ENCODE measurements around the gene CNN2.
A peak's percentile ranks its signal among the peaks of the same experiment; 100 is the strongest.
"Not testable (repeated sequence)": the region's sequence is repeated elsewhere in the genome, so short reads cannot be mapped to it uniquely, and the experiment has no call there.

Gene CNN2

DNA sequence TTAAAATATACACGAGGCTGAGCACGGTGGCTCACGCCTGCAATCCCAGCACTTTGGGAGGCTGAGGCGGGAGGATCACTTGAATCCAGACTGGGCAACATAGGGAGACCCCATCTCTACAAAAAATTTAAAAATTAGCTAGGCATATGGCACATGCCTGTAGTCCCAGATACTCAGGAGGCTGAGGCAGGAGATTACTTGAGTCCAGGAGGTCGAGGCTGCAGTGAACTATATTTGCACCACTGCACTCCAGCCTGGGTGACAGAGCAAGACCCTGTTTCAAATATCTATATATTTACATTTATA is 2.6 kb upstream of the CNN2 start:
- not testable (repeated sequence) for H3K27me3 ChIP-seq (ENCODE audit: control insufficient read depth in 1 of 2, insufficient read depth in 2 of 2, low read length in 2 of 2); H3K9ac ChIP-seq (ENCODE audit: low read length); H3K27ac ChIP-seq (ENCODE audit: low read depth, low read length); H3K4me3 ChIP-seq (ENCODE audit: low read depth in 1 of 2, low read length in 2 of 2); H3K36me3 ChIP-seq (ENCODE audit: insufficient read depth, low read length); H3K9me3 ChIP-seq (ENCODE audit: low read length)
- H3K4me1 ChIP-seq (ENCODE audit: insufficient read depth, low read length), result peaks cover 19% of the 10 kb centered on the region

GRCh38 chr19:1025080-1025479 is 1.3 kb upstream of the CNN2 start:
- not testable (repeated sequence) for H3K4me3 ChIP-seq (ENCODE audit: low read depth in 1 of 2, low read length in 2 of 2); H3K36me3 ChIP-seq (ENCODE audit: insufficient read depth, low read length); H3K9me3 ChIP-seq (ENCODE audit: low read length); H3K27me3 ChIP-seq (ENCODE audit: control insufficient read depth in 1 of 2, insufficient read depth in 2 of 2, low read length in 2 of 2); H3K9ac ChIP-seq (ENCODE audit: low read length); H3K27ac ChIP-seq (ENCODE audit: low read depth, low read length)
- peaks cover 15% of the 10 kb centered on the region for H3K4me1 ChIP-seq (ENCODE audit: insufficient read depth, low read length)

DNA sequence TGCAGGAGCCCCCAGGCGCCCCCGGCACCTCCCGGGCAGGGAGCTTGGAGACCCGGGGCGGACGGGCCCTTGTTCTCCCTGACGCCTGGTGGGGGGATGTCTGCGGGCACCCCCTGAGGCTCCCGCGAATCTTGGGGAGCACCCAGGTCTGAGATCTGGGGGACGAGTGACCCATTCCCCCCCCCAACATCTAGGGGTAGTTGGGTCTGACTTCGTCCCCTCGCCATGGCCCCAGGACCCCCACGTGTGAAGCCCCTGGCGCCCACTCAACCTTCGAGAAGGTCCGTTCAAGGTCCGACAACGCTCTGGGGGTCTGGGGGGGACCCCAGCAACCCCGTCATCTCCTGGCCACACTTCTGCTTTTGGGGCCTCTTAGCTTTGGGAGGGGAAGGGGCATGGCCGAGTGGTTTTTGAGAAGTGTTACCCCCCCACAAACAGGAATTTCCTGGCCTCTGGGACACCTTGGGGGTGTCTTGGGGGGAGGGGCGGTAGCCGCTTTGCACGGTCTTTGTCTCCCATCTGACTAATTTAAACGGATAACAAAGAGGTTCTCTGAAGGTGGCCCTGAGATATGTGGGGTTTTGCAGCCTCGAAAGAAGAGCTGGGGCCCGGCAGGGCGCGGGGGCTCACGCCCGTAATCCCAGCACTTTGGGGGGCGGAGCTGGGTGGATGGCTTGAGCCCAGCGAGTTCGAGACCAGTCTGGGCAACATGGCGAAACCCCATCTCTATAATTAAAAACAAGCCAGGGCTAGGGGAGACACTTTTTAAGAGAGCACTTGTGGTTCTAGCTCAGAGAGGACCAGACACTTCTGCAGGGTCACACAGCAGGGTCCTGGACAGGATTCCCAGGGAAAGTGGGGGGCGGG is 608 bp downstream of the CNN2 start:
- H3K27ac ChIP-seq (ENCODE audit: low read depth, low read length), result peak overlapping the region; percentile 99
- peaks cover 4% of the 10 kb centered on the region for H3K36me3 ChIP-seq (ENCODE audit: insufficient read depth, low read length)
- H3K27me3 ChIP-seq (ENCODE audit: control insufficient read depth in 1 of 2, insufficient read depth in 2 of 2, low read length in 2 of 2), result no peaks in the 10 kb centered on the region
- peak overlapping the region; percentile 59 for H3K9ac ChIP-seq (ENCODE audit: low read length)
- H3K4me1 ChIP-seq (ENCODE audit: insufficient read depth, low read length), result peaks cover 14% of the 10 kb centered on the region
- H3K4me3 ChIP-seq (ENCODE audit: low read depth in 1 of 2, low read length in 2 of 2), result peak overlapping the region; percentile 85 to 95
- no peaks in the 10 kb centered on the region for H3K9me3 ChIP-seq (ENCODE audit: low read length)

DNA sequence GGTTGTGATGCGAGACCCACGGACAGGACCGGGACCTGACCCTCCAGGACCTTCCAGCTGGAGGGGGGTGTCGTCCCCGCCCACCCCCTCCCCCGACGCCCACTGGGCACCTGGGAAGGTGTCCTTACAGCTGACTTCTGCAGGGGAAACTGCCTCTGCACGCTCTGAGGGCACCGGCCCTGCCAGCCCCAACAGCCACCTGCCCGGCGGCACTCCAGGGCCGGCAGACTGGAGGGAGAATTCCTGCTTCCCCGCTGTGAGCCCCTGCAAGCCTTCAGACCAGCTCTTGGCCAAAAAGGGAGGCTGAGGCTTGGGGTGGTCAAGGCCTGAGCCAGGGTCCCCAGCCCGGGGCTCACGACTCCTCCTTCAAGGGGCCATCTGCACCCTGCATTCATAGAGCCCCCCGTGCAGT is 1.2 kb downstream of the CNN2 start:
- H3K4me1 ChIP-seq (ENCODE audit: insufficient read depth, low read length), result peaks cover 14% of the 10 kb centered on the region
- H3K9me3 ChIP-seq (ENCODE audit: low read length), result no peaks in the 10 kb centered on the region
- peak overlapping the region; percentile 59 for H3K9ac ChIP-seq (ENCODE audit: low read length)
- H3K4me3 ChIP-seq (ENCODE audit: low read depth in 1 of 2, low read length in 2 of 2), result peak overlapping the region; percentile 85 to 95
- peak overlapping the region; percentile 99 for H3K27ac ChIP-seq (ENCODE audit: low read depth, low read length)
- no peaks in the 10 kb centered on the region for H3K27me3 ChIP-seq (ENCODE audit: control insufficient read depth in 1 of 2, insufficient read depth in 2 of 2, low read length in 2 of 2)
- H3K36me3 ChIP-seq (ENCODE audit: insufficient read depth, low read length), result peaks cover 11% of the 10 kb centered on the region

DNA sequence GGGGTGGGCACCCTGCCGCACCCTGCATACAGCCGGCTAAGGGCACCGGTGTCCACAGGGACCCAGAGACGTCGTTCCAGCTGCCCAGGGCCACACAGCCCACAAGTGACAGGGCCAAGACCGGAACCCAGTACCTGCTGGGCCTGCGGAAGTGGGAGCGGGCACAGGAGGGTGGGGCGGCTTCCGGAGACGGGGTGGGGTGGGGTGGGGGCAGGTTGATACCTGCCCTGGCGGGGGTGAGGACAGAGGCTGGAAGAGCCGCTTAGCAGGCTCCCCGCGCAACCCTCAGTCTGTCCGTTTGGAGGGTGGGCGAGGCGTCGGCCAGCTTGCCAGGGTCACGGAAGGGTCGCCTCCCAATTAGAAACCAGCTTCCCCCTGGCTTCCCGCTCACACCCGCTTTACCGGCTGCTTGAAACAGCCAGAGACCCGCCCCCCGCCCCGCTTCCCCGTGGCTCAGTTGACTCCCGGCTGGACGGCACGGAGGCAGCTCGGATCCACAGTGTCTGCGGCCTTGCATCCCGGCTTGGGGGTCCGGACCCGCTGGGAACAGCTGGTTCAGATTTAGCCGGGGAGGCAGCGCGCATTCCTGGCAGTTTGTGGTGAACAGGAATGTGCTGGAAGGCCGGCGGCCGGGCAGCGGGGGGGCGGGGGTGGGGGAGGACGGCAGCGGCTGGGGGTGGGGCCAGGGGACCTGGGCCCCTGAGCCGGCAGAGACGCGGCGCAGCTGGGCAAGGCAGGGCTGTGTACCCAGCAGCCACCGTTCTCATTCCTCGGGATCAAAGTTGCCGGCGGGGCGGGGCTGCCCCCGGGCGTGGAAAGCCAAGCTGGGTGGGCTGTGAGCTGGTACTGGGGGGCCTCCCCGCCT is 1.9 kb downstream of the CNN2 start:
- H3K4me3 ChIP-seq (ENCODE audit: low read depth in 1 of 2, low read length in 2 of 2), result peak overlapping the region; percentile 85 to 95

DNA sequence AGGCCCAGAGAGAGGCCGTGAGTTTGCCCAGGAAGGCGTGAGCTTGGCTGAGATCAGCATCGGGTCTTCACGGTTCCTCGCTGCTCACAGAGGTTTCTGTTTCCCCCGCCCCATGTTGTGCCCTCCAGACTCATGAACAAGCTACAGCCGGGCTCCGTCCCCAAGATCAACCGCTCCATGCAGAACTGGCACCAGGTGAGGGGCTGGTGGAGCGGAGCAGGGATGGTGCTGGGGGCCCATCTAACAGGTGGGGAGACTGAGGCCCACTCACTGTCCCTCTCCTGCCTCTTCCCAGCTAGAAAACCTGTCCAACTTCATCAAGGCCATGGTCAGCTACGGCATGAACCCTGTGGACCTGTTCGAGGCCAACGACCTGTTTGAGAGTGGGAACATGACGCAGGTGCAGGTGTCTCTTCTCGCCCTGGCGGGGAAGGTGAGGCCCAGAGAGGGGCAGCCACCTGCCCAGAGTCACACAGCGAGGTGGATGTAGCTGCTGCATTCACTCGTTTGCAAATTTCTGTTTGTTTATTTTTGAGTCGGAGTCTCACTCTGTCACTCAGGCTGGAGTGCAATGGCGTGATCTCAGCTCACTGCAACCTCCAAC is 6.0 kb downstream of the CNN2 start:
- Histone ChIP-seq H3K4me3 (ENCODE audit: low read depth in 1 of 2, low read length in 2 of 2) (no peak overlapping the region), H3K9ac (ENCODE audit: low read length) (no peak overlapping the region), H3K27ac (ENCODE audit: low read depth, low read length) (no peak overlapping the region), H3K27me3 (ENCODE audit: control insufficient read depth in 1 of 2, insufficient read depth in 2 of 2, low read length in 2 of 2) (no peaks in the 10 kb centered on the region), H3K4me1 (ENCODE audit: insufficient read depth, low read length) (peaks cover 9% of the 10 kb centered on the region), H3K36me3 (ENCODE audit: insufficient read depth, low read length) (peaks cover 19% of the 10 kb centered on the region), H3K9me3 (ENCODE audit: low read length) (no peaks in the 10 kb centered on the region)

More for the DNA sequence above, 1.9 kb downstream of the CNN2 start:
- Histone ChIP-seq H3K4me1 (ENCODE audit: insufficient read depth, low read length) (peaks cover 14% of the 10 kb centered on the region), H3K27me3 (ENCODE audit: control insufficient read depth in 1 of 2, insufficient read depth in 2 of 2, low read length in 2 of 2) (no peaks in the 10 kb centered on the region), H3K9ac (ENCODE audit: low read length) (no peak overlapping the region), H3K9me3 (ENCODE audit: low read length) (no peaks in the 10 kb centered on the region), H3K27ac (ENCODE audit: low read depth, low read length) (peak overlapping the region; percentile 99), H3K36me3 (ENCODE audit: insufficient read depth, low read length) (peaks cover 17% of the 10 kb centered on the region)

DNA sequence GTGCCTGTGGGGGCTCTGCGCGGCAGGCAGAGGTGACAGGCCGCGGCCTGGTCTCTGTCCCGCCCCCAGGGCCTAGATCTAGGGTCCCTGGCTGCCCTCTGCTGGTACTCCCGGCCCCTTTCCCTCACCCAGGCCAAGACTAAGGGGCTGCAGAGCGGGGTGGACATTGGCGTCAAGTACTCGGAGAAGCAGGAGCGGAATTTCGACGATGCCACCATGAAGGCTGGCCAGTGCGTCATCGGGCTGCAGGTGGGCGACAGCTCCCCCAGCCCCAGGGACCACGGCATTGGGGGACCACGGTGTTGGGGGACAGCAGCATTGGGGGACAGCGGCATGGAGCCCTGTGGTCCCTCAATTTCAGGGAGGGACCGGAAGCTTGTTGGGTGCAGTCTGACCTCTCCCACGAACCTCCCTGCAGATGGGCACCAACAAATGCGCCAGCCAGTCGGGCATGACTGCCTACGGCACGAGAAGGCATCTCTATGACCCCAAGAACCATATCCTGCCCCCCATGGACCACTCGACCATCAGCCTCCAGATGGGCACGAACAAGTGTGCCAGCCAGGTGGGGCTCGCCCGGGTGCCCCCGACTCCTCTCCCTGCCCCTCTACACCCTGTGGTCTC is 9.7 kb downstream of the CNN2 start:
- Histone ChIP-seq H3K4me3 (ENCODE audit: low read depth in 1 of 2, low read length in 2 of 2) (no peak overlapping the region), H3K36me3 (ENCODE audit: insufficient read depth, low read length) (peaks cover 19% of the 10 kb centered on the region), H3K9me3 (ENCODE audit: low read length) (no peaks in the 10 kb centered on the region), H3K27ac (ENCODE audit: low read depth, low read length) (no peak overlapping the region), H3K9ac (ENCODE audit: low read length) (no peak overlapping the region), H3K4me1 (ENCODE audit: insufficient read depth, low read length) (peaks cover 21% of the 10 kb centered on the region), H3K27me3 (ENCODE audit: control insufficient read depth in 1 of 2, insufficient read depth in 2 of 2, low read length in 2 of 2) (peaks cover 0 to under 1% of the 10 kb centered on the region in 2 donors)

GRCh38 chr19:1037621-1038064 is 11.2 kb downstream of the CNN2 start:
- no peak overlapping the region for H3K9ac ChIP-seq (ENCODE audit: low read length)
- peaks cover 25% of the 10 kb centered on the region for H3K4me1 ChIP-seq (ENCODE audit: insufficient read depth, low read length)
- H3K36me3 ChIP-seq (ENCODE audit: insufficient read depth, low read length), result peaks cover 8% of the 10 kb centered on the region
- no peak overlapping the region for H3K4me3 ChIP-seq (ENCODE audit: low read depth in 1 of 2, low read length in 2 of 2)
- H3K9me3 ChIP-seq (ENCODE audit: low read length), result no peaks in the 10 kb centered on the region
- no peak overlapping the region for H3K27ac ChIP-seq (ENCODE audit: low read depth, low read length)
- peaks cover 0 to 16% of the 10 kb centered on the region in 2 donors for H3K27me3 ChIP-seq (ENCODE audit: control insufficient read depth in 1 of 2, insufficient read depth in 2 of 2, low read length in 2 of 2)

DNA sequence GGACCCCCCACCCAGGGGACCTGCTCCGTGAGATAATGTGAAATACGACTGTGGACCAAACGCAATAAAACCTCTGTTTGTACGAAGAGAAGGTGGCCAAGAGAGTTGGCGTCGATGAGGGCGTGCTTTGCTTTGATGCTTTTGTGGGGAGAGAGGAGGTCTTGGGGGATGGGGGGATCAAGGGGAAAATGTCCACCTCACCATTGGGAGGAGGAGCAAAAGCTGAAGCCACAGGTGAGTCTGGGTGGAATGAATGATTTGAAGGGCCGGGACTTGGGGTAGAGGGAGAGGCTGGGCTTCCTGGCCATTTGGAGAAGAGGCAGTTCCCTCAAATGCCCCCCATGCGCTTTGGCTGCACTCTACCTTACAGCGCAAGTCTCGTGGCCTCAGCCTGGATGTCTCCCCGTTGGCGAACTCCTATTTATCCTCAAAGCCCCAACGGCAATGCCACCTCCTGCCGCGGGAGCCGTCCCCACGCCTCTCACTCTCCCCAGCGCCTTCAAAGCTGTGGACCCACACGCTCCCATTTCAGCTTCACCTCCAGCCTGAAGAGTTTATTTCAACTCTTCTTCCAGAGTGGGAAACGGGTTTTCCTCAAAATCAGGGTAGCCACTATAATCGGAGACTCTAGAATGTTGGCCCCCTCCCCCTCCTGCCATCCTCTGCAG is 12.7 kb downstream of the CNN2 start:
- Histone ChIP-seq H3K27me3 (ENCODE audit: control insufficient read depth in 1 of 2, insufficient read depth in 2 of 2, low read length in 2 of 2) (peaks cover 0 to 19% of the 10 kb centered on the region in 2 donors), H3K9me3 (ENCODE audit: low read length) (no peaks in the 10 kb centered on the region), H3K27ac (ENCODE audit: low read depth, low read length) (no peak overlapping the region), H3K36me3 (ENCODE audit: insufficient read depth, low read length) (no peaks in the 10 kb centered on the region), H3K4me1 (ENCODE audit: insufficient read depth, low read length) (peaks cover 25% of the 10 kb centered on the region), H3K4me3 (ENCODE audit: low read depth in 1 of 2, low read length in 2 of 2) (peak overlapping the region in 1 of 2 donors; percentile 72), H3K9ac (ENCODE audit: low read length) (no peak overlapping the region)

GRCh38 chr19:1039646-1040475 is 13.5 kb downstream of the CNN2 start, which contains the start of gene ABCA7:
Gene ABCA7 (plus strand): TSS chr19:1040107. CDS start chr19:1041362, 1,255 bp downstream.
- no peak within 1 kb of the TSS for H3K9ac ChIP-seq (ENCODE audit: low read length)
- peak within 1 kb of the TSS; percentile 48 for H3K27ac ChIP-seq (ENCODE audit: low read depth, low read length)
- peaks cover 25% of the 10 kb centered on the region for H3K4me1 ChIP-seq (ENCODE audit: insufficient read depth, low read length)

More at GRCh38 chr19:1039646-1040475, 13.5 kb downstream of the CNN2 start, which contains the start of gene ABCA7:
- no peaks in the 10 kb centered on the region for H3K9me3 ChIP-seq (ENCODE audit: low read length)
- H3K4me3 ChIP-seq (ENCODE audit: low read depth in 1 of 2, low read length in 2 of 2), result peak within 1 kb of the TSS; percentile 56 to 72
- peaks cover 0 to 19% of the 10 kb centered on the region in 2 donors for H3K27me3 ChIP-seq (ENCODE audit: control insufficient read depth in 1 of 2, insufficient read depth in 2 of 2, low read length in 2 of 2)
- H3K36me3 ChIP-seq (ENCODE audit: insufficient read depth, low read length), result no peaks in the 10 kb centered on the region

All from muscle layer of colon (tissue), 2 donors.